UCSD-AML1 (cell line): Measurements from ENCODE around the gene EEFSEC.
A peak's percentile ranks its signal among the peaks of the same experiment; 100 is the strongest.
"Not testable (repeated sequence)": the region's sequence is repeated elsewhere in the genome, so short reads cannot be mapped to it uniquely, and the experiment has no call there.

Experiments
- DNase-seq: peaks from one replicate; lab custom pipeline; 2025; ENCODE audit not compliant: unreplicated experiment; lab: John Stamatoyannopoulos, UW

The EEFSEC gene

DNA sequence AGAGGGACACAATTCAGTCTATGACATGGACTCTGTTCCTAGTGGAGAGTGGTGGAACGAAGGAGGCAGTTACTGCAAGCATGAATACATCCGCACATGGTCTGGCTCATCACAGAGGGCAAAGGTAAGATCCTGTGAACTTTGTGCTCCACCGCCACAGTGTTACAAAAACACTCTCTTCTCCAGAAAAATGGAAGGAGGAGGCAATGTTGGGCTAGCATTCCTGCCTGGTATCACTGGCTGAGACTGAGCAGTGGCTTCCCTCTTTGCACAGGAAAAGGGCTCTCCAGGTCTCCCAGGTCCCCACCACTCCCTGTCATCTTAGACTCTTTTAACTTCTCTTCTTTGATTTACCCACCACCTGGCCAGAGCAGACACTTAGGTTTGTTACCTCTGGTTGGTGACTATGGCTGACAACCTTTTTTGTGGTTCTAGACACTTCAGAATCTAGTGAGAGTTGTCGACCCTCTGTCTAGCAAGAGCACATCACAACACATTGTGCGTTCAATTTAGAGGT, 1.5 kb upstream of the EEFSEC start:
- no peak for DNase-seq

DNA sequence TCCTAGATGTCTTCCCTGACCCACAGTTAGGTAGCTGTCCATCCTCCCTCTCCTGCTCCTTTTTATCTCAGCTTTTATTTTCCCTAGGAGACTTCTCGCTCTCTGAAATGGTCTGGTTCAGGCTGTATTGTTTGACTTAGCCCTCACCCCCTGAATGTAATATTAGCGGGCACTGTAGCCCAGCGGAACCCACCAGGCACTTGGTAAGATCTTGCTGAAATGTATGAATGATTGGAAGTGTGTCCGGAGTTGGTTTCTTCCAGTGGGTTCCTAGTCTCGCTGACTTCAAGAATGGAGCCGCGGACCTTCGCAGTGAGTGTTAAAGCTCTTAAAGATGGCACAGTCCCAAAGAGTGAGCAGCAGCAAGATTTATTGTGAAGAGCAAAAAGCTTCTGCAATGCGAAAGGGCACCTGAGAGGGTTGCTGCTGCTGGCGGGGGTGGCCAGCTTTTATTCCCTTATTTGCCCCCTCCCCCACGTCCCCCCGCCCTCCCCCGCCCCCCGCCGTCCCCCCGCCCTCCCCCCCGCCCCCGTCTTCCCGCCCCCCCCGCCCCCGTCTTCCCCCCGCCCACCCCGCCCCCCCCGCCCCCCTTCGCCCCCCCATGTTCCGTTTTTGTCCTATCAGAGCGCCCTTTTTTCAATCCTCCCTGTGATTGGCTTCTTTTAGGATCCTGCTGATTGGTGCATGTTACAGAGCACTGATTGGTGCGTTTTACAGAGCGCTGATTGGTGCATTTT, 694 bp upstream of the EEFSEC start:
- no peak for DNase-seq

DNA sequence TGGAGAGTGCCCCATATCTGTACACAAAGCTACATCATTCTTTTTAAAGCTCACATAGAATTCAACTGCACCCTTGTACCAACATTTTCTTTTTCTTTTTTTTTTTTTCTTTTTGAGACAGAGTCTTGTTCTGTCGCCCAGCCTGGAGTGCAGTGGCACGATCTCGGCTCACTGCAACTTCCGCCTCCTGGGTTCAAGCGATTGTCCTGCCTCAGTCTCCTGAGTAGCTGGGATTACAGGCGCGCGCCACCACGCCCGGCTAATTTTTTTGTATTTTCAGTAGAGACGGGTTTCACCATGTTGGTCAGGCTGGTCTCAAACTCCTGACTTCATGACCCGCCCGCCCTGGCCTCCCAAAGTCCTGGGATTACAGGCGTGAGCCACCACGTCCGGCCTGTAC, 1.1 kb downstream of the EEFSEC start:
- DNase-seq: not testable (repeated sequence)

DNA sequence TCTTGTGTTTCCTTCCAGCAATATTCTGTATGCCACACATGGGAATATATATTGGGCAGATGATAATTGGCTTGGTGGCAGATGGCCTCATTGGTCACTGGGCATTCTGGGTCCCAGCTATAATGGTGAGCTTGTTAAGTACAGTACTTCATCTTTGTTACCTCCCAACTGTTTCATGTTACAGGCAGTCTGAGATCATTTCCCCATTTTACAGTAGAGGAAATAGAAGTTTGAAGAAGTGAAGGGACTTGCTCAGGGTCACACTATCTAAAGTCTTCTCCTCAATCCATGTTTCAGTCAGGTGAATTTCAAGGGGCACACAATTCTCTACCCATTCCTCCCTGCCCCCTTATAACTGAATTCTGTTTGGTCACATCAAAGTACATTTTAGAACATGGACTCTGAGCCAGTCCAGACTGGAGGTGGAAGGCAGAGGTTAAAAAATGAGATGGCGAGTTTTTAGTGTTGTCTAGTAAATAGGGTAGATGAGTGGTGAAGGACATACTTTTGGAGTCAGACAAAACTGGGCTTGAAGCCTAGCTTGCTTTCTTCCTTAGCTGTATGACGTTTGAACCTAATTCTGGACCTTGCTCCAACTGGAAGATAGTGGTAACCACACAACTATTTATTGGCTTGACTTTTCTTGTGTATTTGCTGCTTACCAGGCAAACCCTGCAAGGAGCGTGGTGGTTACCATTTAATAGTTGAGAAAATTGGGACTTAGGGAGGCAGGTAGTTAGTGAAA, 2.5 kb downstream of the EEFSEC start:
- DNase-seq: no peak

DNA sequence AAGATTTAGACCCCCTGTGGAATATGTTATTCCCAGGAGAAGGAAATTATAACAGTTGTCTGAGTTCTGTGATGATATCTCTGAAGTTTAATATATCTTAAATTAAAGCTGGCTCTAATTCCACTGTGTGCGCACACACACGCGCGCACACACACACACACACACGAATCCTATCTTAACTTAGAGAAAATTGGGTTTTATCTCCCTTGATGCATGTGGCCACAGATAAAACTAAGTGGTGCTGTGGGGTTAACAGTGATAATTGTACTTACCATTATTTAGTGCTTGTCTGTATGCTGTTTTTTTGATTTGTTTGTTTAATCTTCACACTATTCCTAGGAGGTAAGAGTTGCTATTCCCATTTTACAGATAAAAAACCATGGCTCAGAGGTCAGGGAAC, 7.4 kb downstream of the EEFSEC start:
- no peak for DNase-seq

DNA sequence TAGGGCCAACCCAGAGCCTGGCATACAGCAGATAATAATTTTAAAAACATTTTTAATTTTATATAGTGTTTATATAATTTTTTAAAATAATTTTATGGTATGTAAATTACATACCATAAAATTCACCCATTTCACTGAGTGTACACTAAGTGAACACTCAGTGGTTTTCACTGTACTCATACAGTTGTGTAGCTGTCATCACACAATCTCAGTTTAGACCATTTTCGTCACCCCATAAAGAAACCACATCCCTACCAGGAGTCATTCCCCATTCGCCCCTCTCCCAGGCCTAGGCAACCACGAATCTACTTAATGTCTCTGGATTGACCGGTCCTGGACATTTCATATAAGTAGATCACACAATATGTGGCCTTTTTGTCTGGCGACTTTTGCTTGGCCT, 10.2 kb downstream of the EEFSEC start:
- DNase-seq: no peak

DNA sequence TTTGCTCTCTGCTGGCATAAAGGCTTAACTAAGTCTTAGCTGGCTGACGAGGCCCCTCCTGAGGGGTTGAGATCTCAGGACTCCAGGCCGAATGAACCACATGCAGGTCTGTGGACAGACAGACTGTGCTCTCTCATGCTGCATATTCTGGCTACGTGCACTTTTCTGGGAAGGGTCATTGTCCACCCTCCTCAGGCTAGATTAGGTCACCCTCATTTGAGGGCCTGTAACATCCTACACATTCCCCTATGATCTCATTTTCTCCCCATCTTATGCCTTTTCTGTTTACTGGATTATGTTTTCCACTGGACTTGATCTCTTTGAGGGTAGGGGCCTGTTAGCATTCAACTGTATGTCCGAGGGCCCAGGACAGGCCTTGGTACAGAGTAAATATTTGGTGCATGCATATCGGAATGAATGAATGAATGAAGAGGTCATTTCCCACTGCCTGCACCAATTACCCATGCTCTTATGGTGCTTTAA, 13.7 kb downstream of the EEFSEC start:
- no peak for DNase-seq

DNA sequence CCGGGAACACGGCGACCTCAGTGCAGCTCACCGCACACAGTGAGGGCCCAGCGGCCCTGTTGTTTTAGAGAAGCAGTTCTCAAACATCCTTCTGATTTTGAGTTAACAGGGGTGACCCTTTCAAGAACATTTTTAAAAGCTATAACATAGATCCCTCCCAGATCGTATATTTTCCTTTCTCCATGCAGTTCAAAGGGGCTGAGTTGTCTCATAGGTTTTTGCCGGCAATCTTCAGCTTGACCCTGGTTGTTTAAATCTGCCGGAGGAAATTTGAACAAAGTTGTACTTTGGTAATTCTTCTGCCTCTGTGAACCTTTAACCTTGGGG, 14.3 kb downstream of the EEFSEC start:
- DNase-seq: no peak

DNA sequence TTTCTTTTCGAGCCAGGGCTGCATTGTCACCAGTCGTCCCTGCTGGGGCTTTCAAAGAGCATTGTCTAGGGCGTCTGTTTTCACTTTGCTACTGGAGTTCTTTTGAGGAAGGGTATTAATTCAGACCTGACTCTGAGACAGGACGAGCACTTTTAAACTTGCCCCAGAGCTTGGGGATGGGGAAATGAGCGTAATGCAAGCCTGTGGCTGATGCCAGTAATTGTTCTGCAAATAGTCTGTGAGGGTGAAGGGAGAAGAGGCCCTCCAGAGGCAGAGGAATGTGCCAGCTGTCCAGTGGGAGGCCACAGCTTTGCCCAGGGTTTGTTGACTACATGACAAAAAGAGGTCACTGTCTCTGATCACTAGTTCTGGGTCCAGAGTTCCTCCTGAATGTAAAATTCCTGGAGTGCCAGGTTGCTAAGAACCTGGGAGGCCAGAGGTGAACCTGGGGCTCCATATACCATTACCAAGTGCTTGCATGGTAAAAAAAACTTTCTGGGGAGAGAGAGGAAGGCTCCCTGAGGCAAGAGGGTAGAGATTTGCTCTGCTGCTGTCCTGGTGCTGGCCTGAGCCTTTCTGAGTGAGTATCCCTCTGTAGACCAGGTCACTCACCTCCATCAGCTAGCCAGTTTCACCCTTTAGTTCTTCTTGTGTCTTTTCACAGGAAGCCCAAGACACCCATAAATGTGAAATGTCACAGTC, 14.8 kb downstream of the EEFSEC start:
- no peak for DNase-seq

DNA sequence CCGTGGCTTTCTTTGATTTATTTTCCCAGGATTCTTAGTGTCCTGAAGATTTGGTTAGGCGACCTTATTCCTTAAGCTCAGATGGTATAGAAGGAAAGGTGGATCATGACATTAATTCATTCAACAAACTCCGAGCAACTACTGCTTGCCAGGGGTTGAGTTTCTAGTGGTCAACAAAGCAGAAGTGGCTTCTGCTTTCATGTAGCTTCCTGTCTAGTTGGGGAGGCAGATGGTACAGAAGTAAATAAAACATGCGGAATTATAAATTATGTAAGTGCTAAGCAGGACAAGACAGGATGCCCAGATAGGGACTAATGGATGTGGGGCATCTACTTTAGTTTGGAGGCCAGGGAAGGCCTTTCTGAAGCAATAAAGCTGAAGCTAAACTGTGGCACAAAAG, 15.6 kb downstream of the EEFSEC start:
- DNase-seq: no peak

DNA sequence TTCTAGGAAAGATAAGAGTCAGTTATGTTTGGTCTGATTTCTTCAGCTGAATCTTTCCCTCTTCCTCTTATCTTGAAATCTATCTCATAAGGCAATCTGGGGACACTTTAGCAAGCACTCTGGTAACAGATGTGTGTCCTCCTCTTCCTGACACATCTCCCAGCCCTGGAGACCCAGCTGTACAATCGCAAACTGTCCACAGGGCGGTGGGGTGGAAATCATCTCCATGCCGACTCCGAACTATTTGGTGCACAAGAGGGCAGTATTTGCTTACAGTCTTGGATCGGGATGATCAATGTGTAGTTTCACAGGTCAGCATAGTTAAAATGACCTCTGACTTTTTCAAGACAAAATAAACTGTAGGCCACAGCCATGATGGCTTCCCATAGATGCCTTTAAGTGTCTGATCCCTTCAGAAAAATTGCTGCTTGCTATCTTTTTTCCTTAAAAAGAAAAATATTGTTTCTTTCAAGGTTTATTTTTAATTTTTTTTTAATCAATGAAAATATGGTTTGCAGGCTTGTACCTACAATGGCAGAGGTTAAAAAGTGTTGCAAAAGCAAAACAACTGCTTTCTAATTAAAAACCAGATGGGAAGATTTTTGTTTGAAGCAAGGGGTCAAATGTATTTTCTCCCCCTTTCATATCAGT, 17.7 kb downstream of the EEFSEC start:
- DNase-seq: peak; percentile 62

DNA sequence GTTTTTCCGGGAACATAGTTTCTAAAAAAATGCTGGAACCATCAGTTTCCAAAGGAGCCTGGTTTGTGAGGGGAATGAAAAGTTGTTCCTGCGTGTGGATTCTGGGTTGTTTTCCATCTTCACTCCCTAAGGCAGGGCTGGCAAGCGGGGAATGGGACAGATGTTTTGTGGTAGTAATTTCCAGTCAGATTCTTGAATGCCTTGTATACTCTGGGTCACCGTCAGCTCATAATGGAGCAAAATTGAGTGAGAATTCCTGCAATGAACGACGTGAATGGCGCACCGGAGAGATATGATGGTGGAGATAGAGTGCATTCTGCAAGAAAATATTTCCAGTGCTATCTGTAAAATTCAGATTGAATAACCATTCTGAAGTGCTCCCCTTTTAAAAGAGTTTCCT, 19.9 kb downstream of the EEFSEC start:
- no peak for DNase-seq

DNA sequence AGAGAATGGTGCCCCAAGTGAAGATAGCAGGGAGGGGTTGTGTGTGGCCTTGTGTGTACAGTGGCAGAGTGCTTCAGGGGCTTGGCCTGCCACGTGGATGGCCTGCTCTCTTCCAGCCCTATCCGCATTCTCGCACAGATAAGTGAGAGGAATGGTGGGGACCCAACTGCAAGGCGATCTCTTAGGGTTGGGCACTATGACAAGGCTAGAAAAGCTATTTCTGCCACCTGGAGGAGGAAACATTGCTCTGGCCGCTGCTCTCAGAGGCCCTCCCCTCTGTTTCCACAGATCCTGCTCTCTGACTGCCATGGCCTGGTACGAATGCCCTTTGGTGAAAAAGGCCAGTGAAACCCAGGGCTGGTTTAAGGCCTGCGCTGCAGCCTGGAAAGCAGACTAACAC, 20.6 kb downstream of the EEFSEC start:
- DNase-seq: no peak

DNA sequence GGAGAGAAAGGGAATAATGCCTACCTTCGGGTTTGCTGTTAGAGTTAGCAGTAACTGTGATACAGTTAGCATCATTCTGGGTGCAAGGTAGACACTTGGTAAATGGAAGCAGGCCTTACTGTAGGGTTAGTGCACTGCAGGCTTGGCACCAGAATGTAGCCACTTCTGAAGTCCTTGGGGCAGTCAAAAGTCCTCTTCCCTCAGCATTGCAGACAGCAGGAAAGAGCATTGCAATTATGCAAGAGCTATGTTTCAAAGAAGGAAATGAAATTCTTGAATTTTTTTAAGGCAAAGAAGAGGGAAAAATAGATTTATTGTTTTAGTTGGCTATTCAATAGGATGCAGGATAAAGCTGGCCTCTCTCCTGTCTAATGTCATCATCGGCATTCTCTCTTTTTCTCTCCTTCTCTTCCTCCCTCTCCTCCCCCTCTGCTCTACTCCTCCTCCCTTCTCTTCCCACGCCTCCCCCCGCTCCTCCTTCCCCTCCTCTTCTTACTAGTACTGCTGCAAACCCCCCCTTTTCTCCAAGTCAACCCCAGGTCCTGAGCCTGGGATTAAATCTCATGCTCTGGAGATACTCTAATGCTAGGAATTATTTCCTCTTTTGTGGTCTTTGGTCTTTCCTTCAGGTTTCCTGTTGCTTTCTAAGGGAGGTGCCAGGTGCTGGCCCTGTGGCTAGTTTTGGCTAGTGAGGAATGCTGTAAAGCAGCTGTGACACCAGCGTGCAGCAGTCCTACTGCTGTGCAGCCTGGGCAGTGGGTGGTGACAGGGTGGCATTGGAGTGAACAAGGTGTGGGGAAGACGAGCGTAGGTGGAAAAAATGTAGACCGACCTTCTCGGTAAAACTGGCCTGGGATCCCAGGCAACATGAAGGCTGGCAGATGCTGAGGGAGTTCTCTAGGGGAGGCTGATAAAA, 21.7 kb downstream of the EEFSEC start:
- peak; percentile 23 for DNase-seq

DNA sequence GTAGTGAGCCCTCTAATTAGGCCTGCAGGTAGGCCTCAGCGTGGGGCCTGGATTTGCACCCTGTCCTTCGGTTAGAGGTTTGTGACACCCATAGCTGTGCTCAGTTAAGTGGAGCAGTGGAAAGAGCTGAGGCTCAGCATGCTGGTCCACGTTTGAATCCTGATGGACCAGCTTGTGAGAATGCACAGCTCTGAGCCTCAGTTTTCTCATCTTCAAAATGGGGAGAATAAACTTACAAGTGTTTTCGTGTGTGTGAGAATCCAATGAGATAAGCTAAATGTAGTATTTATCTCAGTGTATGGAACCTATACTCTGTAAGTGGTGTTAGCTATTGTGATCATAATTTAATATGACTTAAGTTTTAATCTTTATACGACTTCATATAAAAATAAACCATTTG, 22.5 kb downstream of the EEFSEC start:
- DNase-seq: no peak

DNA sequence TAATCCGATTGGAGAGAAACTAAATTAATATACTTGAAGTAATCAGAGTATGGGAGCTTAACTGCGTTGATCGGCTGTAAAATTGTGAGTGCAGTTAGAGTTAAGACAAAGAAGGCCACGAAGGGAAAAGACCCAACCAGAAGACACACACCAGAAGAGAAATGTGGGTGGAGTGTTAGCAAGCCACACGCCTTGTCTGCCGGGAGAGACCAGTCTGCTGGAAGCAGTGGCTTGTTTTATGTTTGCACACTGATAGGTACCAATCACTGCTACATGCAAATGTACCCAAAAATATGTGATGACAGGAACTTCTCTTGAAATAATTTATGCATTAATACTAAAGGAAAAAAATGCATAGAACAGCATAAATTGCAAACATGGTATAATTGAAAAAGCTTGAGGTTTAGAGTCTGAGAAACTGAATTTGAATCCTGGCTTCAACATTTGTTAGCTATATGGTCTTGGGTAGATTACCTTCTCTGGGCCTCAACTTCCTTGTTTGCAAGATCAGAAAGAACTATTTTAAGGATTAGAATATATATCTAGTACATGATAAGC, 23.1 kb downstream of the EEFSEC start:
- no peak for DNase-seq

DNA sequence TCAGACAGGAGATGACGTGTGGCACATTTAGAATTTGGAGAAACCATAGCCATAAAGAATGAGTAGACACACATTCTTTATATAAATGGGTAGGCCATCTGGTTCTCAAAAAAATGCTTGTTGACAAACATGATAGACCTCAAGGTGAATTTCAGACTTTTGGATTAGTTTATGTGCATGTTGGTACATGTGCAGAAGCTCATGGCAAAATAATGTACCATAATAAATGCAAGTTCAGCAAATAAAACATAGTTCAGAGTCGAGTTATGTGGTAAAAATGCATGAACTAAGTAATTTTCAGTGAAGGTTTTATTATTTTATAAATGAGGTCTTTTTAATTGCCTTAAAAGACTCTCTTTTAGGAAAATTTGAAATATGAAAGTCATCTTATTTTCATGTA, 24.6 kb downstream of the EEFSEC start:
- no peak for DNase-seq

DNA sequence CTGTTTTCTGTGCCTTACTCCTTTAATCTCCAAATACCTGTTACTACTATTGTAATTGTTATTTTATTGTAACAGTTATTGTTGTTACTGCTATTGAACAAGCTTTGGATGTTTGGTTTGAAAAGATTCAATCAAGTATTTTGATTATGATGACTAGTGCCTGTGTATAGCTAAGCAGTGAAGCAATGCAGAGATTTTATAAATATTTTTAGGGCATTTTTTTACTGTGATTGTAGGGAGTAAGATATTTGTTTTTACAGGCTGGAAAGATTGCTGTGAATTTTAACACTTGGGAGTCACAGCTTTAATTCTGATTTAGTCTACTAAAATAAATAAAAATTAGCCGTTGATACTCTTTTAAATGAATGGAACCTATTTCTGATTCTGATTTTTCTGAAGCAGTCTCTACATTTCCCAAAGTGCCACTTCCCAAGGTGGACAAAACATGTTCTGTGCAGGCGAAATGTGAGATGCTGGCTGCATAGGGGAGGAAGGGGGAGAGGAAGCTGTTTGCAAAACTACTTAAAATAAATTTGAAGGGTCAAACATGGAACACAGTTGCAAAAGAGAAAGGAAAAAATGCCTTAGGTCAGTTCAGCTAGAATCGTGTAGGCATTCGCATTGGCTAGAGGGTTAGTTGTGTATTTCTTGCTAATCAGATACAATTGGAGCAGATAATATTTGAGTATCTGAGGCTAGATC, 25.7 kb downstream of the EEFSEC start:
- no peak for DNase-seq

DNA sequence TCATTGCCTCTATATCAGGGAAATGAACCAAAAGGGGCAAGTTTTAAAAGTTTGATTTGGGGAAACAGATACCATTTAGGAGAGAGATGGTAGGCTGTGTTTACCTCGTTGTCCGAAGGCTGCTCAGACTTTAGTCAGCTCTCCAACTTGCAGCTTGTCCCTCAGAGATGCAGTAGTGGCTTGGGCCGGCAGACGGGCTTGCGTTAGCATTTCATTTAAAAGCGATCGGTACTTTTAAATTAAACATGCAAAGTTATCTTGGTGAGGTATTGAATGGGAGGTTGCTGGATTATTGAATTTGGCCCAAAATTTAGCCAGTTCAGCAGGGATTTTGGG, 26.2 kb downstream of the EEFSEC start:
- DNase-seq: no peak

DNA sequence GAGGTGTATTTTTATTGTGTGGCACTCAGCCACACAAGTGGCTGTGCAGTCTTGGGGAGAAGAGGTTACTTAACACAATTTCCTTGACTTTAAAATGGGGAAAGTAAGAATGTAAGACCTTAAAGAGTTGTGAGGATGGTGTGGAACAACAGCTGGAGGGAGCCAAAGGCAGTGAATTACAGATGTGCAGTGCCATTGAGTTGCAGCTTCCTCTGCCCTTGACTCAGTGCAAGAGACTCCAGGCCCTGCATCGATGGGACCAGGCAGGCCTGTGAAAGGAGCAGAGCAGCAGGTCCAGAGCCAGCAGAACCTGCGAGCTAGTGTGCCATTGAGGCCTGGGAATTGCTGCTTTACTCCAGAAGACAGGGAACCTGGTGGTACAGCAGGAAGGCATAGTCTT, 27.2 kb downstream of the EEFSEC start:
- no peak for DNase-seq
